NCI-H460 (cell line): ENCODE data around the gene SAA4. TPM values are rescaled to one million over a fixed set of nuclear protein-coding genes. Genes with fewer than 3 reads are reported as not detected.
"Not testable (repeated sequence)": the region's sequence is repeated elsewhere in the genome, so short reads cannot be mapped to it uniquely, and the experiment has no call there.

Experiments
- DNase-seq: peaks from one replicate; pipeline ENCODE4 v3.0.0-alpha.2; 2016; ENCODE audit warnings: low read depth; ENCODE audit errors: extremely low read depth
- total RNA-seq: library from RNA; depleted of rRNA; stranded (reverse); fragments of >200 nt; shearing (Covaris generic); gene quantifications from 2 replicates; pipeline ENCODE4 v1.2.3, GENCODE V29; 2014

Gene SAA4
- total RNA-seq, 1 experiment from 2014 or later: not detected

DNA sequence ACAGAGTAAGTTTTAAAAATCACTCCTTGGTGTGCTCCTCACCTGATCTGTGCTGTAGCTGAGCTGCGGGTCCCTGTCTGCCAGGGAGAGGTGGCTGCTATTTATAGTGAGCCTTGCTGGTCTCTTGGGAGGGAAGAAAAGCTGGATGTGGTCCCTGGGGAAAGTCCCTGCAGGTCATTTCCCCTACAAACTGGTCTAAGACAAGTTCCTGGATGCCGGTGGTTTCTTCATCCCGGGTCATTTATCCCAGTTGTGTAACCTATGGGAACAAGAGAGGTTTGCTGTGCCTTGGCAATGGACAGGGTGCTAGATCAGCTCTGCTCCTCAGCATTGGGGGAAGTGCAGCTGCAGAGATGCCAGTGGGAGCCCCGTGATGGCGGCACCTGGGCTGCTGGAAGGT is 12.0 kb upstream of the SAA4 start, which contains the start of gene SAA2:
TSS of gene SAA2 (minus strand) at position 108 of the 400 bp plus-strand sequence. CDS start 657 bp downstream, outside the sequence.
- DNase-seq: no peak

DNA sequence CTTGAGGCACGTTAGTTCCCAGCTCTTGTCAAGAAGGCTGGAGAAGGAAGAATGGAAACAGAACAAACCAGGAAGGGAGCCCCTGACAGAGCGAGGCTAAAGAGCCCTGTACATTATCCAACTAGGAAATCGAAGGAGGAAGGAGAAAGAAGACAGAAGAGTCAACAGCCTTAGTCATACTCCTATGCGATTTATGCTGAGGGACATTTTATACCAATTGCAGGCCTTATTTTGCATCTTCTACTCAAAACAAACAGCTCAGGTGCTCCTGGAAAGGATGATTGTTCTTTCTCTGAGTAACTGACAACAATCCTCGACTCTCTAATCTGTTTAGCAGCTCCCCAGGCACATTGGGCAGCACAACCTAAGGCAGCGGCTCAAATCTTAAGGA is 10.6 kb upstream of the SAA4 start:
- DNase-seq: not testable (repeated sequence)

DNA sequence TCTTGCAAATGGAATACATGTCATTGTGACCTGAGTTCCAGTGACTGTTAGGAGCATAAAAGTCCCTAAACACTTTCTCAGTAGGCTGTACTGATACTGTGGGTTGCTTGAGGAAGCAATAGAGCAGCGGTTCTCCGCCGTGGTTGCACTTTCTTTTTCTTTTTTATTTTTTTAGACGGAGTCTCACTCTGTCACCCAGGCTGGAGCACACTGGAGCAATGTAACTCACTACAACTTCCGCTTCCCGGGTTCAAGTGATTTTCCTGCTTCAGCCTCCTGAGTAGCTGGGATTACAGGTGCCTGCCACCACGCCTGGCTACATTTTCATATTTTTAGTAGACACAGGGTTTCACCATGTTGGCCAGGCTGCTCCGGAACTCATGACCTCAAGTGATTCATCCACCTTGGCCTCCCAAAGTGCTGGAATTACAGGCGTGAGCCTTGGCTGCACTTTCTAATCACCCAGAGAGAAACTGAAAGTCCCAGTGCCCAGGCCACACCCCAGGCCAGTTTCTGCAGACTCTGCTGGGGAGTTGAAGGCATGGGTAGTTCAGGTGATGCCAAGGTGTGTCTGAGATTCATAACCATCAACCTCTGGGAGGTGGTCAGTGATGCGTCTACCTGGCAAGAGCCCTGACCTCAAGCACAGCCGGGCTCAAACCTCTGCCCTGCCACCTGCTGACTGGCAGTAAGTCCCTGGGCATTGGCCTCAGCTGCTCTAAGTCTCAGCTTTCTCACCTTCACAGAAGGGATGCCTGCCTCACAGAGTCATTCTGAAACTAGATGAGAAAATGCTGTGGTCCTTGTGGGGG is 10.0 kb upstream of the SAA4 start:
- DNase-seq: not testable (repeated sequence)

DNA sequence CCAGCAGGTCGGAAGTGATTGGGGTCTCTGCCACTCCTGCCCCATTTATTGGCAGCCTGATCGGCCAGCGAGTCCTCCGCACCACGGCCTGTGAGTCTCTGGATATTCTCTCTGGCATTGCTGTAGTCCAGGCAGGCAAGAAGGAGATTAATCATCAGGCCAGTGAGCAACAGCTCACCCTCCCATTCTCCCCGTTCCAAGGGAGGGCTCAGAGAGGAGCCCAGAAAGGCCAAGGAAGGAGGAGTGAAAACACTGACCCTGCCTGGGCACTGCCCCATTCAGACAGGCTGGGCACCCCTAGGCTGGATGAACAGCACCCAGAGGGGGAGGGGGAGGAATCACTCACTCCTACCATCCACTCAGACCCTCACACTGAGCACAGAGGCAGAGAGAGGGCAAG is 8.8 kb upstream of the SAA4 start:
- DNase-seq: no peak

DNA sequence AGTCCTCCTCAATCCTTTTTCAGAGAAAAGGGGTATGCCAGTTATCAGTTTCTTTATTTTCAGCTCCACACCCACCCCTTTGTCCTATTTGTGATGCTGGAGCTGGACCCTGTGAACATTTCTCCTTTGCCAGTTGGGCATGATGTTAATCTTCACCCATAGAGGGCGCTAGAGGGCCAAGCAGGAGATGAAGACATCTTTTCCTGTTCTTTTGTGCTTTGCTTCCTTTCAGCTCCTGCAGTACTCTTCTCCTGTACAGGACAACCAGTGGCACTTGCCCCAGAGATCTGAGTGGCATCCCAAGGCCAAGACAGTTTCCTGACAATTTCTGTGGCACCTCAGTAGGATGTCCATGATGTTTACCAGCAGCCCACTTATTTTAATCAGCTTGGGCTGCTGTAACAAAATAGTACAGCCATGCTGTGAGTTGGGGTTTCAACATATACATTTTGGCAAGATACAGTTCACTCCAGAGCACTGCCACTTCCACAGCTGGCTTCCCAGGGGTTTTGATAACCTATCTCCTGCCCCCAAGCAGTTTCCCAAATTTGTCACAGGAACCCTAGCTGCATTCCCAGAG is 7.3 kb upstream of the SAA4 start:
- peak; percentile 46 for DNase-seq

DNA sequence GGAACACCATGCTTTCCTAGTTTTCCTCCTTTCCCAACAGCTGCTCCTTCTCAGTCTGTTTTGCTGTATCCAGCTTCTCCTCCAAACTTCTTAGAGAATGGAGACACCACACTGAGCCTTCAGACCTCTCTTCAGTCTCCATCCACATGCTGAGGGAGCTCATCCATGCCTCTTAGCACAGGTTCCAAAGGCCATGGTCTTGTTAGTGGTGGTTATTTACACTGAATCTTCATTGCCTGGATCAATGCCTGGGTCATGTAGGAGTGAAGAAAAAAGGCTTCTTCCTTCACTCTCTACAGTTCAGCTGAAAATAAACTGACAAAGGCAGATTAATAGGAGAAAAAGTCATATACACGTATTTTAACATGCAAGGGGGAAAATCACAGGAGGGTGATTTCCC is 3.1 kb upstream of the SAA4 start:
- no peak for DNase-seq

DNA sequence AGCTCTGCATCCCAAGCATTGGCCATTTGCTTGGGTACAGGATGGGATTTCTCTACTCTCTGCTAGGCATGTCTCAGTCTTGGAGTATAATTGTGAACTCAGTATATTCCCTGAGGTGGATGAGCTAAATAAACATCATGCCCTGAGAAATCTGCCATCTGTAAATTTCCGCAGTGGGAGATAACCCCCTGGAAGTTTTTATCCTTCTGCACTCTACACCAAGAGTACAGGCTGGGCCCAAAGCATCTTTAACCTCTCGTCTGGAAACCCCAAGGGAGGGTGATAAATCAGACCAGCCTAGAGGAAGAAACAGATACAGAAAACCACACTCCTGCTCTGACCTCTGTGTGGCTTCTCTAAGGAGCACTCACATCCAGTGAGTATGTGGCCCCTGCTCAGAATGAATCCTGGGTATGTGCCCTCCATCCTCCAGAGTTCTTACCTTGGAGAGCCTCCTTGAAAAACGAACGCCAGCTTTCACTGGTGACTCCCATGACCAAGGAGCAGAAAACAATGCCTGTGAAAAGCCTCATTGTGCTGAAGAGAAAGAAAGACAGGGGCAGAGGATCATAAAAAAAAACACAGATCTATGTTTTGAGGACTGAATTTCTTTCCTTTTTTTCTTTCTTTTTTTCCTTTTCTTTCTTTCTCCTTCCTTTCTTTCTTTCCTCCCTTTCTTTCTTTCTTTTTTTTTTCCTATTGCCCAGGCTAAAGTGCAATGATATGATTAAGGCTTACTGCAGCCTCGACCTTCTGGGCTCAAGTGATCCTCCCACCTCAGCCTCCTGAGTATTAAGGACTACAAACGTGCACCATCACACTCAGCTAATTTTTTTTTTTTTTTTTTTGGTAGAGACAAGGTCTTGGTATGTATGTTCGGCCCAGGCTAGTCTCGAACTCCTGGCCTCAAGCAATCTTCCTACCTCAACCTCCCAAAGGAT is 938 bp downstream of the SAA4 start:
- no peak for DNase-seq

DNA sequence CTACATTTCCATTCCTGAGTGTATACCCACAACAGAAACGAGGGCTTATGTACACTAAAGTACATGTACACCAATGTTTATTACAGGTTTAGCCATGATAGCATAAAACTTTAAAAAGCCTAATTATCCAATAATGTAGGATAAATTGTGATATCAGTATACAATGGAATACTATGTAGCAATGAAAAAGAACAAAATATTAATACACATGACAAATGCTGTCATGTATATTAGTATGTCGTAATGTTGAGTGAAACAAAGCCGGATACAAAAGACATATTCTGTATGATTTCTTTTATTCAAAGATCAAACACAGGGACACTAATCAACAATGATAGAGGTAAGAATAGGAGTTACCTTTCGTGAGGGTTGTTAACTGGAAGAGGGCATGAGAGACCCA is 2.7 kb downstream of the SAA4 start:
- DNase-seq: no peak

DNA sequence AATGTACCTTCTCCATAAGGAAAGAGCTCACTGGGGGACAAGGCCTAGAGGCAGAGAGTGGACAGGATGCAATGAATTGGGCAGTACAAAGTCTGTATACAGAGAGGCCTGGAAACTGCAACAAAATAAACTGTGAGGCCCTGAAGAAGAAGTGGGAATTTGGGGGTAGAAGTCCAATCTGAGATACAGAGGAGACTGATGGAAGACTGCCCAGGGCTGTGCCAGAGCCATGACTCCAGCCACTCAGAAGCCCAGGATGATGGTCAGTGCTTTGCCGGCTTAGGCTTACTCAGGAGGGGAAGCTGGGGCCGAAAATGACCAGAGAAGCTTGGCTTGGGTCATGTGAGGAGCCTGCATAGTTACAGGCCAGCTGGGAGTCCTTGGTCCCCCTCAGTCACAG is 5.7 kb downstream of the SAA4 start:
- no peak for DNase-seq

DNA sequence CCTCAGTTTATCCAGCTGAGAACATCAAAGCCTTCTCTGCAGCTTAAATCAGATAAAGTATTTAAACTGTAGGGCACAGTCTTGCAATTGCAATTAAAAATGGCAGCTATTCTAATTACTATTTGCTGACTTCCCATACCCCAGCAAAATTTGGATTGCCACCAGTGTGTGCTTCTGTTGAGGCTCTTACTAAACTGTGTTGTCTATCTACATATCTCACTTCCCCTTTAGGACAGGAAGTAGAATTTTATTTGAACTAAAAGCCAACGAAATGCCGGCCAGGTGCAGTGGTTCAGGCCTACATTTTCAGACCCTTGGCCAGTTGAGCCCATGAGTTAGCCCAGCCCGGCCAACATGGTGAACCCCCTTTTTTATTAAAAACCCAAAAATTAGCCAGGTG is 7.1 kb downstream of the SAA4 start:
- DNase-seq: no peak

DNA sequence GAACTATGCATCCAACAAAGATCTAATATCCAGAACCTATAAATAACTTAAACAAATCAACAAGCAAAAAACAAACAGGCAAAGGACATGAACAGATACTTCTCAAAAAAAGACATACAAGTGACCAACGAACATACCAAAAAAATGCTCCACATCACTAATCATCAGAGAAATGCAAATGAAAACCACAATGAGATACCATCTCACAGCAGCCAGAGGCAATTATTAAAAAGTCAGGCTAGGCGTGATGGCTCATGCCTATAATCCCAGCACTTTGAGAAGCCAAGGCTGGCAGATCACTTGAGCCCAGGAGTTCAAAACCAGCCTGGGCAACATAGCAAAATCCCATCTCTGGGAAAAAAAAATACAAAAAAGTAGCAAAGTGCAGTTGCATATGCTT is 10.7 kb downstream of the SAA4 start:
- DNase-seq: no peak

DNA sequence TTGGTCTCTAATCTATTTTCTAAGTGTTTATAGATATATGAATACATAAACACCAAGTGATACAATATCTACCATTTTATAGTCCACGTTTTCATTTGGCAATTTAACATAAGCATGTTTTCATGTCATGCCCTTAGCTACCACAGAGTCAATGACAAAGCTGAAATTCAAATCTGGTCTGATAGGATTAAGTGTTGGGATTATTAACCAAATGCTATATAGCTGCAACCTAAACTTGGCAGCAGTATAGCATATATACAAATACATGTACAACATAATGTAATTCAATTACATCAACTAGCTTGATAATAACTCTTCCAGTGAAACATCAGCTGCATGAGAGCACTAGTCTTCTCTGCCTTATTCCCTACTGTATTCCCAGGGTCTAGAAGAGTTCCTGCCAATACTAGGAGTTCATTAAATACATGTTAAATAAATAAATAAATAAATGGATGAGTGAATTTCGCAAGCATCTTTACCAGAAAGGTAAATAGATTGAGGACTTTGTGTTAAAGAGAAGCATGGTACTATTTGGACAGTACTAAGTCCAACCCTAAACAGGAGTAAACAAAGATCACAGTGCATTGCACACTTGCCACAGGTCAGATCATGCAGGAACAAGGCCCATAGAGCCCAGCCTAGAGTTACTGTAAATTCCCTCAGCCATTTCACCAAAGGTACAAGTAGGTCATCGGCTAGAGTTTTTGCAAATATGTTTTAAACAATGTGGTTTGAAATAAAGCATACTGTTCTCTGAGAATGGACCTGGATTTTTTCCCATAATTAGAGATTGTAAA is 12.8 kb downstream of the SAA4 start:
- DNase-seq: no peak

DNA sequence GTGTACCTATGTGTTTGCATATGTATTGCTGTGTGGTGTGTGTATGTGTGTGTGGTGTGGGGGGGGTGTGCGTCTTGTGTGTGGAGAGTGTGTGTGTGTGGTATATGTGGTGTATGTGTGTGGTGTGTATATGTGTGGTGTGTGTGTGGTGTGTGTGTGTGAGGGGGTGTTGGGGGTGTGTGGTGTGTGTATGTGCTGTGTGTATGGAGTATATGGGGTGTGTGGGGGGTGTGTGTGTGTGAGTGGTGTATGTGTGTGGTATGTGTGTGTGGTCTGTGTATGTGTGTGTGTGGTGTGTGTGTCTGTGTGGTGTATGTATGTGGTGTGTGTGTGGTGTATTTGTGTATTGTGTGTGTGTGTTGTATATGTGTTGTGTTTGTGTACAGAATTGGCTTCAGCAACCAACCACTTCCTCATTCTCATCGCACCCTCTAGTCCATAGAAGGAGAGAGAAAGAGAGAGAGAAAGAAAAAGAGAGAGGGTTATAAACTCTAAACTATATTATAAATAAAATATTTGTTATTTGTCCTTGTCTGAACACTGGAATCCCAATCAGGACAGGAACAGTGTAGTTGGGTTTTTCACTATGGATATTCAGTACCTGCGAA is 13.7 kb downstream of the SAA4 start:
- no peak for DNase-seq

DNA sequence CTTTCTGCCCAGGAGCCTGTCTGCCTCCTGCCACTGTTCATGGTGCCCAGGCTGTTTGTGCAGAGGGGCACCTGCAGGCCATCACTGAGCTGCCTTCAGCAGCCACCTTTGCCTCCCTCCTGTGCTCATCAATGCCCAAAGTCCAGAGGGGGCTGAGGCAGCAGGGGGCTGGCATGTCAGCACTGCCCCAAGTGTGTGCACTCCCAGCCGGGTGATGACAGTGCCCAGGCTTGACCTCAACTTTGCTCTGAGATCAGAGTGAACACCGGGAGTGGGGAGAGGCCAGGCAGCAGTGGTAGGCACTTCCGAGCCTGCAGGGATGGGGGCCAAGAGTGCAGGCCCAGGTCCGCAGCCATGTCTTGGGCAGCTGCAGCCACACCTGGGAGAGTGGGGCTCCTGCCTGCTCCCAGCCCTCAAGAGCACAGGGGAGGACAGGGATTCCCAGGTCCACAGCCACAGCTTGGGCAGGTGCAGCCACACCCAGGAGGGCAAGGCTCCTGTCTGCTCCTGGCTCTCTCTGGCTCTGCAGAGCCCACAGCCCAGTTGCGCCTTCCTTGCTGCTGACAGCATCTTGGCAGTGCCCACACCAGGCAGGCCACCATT is 15.2 kb downstream of the SAA4 start:
- no peak for DNase-seq

DNA sequence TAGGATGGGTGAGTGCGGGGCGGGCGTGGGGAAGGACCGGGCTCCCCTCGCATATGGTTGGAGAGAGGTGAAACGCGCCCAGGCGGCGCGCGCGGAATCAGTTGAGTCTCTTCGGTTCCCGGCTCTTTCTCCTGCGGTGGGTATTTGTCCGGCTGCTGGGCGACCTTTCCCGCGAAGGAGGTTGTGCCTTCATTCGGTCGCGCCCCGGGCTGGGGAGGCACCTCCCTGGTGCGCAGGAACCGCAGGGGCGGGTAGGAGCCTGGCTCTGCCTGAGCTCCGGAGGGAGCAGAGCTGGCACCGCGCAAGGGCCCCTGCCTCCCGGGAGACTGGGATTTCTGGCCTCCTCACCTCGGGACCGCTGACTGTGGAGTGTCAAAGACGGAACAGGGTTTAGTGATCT is 27.5 kb downstream of the SAA4 start:
- DNase-seq: no peak

DNA sequence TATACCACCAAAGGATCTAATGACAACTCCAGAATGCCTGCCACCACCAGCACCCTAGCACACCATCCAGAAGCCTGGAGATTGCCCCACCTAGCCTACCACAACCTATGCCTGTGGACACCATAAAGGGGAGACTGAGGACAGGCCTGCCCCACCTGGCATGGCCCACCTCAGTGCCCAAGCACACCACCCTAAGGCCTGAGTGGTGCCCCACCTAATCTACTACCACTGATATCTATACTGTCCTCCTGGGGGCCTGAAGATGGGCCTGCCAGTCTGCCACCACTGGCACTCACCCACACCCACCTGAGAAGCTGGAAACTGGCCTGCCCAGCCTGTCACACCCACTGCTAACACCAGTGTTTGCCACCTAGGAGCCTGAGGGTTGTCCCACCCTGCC is 31.8 kb downstream of the SAA4 start:
- no peak for DNase-seq

DNA sequence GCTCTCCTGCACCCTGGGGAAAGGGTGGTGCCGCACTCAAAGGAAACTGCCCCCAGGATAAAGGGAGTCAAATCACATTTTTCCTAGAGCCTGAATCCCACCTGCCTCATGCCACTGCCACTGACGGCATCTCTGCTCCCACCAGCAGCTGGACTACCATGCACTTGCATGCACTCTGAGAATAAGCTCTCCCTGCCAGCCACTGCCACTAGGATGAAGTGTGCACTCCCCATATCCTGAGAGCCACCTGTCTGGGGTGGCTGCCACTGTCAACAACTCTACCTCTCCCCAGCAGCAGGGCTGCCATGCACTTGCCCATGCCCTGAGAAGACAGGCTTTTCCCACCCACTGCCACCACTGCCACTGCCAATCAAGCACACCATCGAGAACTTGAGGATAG is 32.4 kb downstream of the SAA4 start:
- no peak for DNase-seq

DNA sequence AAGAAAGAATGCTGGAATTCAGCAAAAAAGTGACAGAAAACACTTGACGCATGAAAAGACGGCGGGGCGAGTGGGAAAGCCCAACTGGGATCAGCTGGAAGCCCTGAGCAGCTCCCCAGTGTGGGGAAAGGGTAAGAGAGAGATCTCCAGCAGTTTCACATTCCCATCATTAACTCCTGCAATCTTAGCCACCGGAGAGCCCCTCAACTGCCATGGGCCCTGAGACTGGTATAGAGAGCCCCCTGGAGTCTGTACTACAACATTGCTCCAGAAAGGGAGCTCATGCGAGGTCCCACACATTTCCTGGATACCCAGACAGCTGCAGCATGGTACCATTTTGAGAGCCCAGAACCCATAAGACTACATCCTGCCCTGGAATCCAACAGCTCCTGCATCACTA is 32.9 kb downstream of the SAA4 start:
- peak; percentile 1 for DNase-seq

DNA sequence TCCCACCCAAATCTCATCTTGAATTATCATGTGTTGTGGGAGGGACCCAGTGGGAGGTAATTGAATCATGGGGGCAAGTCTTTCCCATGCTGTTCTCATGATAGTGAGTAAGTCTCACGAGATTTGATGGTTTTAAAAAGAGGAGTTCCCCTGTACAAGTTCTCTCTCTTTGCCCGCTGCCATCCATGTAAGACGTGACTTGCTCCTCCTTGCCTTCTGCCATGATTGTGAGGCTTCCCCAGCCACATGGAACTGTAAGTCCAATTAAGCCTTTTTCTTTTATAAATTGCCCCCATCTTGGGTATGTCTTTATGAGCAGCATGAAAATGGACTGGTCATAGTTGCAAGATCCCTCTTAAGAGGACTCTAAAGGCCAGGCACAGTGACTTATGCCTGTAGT is 38.9 kb downstream of the SAA4 start:
- not testable (repeated sequence) for DNase-seq

DNA sequence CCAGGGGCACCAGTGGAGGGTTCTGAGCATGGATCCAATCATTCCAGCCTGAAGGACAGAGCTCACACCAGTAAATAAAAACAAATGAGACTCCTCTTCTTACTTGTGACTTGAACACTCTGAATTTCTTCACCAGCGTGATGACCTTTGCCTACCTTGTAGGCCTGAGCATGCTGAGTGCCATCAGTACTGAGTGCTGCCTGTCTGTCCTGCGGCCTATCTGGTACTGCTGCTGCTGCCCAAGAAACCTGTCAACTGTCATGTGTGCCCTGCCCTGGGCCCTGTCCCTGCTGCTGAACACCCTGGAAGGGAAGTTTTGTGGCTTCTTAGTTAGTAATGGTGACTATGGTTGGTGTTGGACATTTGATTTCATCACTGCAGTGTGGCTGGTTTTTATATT is 40.1 kb downstream of the SAA4 start:
- DNase-seq: no peak
